AG20443 (cell line): Measurements from ENCODE around the gene DFFB.
A peak's percentile ranks its signal among the peaks of the same experiment; 100 is the strongest.
"Not testable (repeated sequence)": the region's sequence is repeated elsewhere in the genome, so short reads cannot be mapped to it uniquely, and the experiment has no call there.

ENCODE experiments used
- DNase-seq: peaks from one replicate; pipeline ENCODE4 v3.0.0; 2012; ENCODE audit warnings: low spot score, mixed read lengths

Gene DFFB

DNA sequence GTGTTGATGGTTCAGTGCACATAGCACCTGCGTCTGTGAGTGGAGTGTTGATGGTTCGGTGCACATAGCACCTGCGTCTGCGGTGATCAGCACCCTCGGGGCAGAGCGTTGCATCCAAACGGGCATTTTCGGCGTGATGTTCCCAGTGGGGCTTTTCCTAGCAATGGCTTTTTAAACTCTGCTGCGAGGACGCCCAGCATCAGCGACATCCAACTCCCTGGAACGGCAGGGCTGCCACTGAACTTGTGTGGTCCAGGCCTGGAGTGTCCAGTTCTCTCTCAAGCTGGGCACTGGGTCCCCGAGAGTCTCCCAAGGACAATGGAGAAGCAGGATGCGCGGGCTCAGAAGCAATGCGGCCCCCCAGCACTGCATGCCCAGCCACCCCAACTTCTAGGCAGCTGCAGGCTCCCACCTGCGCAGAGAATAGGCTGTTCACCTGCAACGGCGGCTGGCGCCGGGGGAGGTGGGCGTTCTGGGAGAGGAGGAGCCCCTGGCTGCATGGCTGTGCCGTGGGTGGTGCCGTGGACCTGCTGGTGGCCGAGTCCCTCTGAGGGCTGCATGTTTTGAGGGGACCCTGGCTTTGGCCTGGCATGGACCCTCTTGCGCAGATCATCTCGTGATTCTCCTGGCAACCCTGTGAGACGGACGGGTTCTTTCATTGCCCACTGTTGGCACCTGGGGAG is 52.9 kb downstream of the DFFB start:
- DNase-seq, result no peak

GRCh38 chr1:3910857-3911845 is 53.9 kb downstream of the DFFB start:
- peak; percentile 74 for DNase-seq

- DNase-seq, result no peak
Observed at GRCh38 chr1:3911981-3912808, 54.9 kb downstream of the DFFB start.

- no peak for DNase-seq
Observed at GRCh38 chr1:3912809-3913685, 55.8 kb downstream of the DFFB start.

- DNase-seq, result no peak
Observed at GRCh38 chr1:3914331-3914851, 57.1 kb downstream of the DFFB start.

- DNase-seq, result no peak
Observed at GRCh38 chr1:3914911-3915310, 57.6 kb downstream of the DFFB start.

DNA sequence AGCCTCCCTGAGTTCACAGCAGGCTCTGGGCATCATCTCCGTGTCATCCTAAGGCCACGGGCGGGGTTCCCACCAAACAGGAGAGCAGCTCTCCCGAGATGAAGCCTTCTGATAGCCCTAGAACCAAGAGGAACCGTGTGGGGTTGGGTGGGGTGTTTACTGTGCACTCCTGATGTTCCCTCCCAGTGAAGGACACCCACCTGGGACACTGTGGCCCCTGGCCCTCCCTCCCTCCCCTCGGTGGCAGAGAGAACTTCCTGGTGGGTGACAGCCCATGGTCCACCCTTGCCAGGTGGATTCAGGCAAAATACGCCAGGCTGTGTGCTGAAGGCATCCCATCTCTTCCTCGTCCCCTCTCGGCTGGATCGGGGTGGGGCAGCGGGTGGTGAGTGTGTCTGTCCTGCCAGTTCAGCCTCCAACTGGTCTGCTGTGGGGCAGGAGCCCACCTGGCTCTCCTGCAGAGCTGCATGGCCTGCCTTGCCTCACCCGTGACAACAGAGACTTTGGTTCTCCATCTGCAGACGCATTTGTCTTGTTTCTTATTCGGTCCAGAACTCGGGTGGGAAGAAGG is 58.4 kb downstream of the DFFB start:
- DNase-seq, result no peak

GRCh38 chr1:3917761-3918160 is 60.5 kb downstream of the DFFB start:
- no peak for DNase-seq

DNA sequence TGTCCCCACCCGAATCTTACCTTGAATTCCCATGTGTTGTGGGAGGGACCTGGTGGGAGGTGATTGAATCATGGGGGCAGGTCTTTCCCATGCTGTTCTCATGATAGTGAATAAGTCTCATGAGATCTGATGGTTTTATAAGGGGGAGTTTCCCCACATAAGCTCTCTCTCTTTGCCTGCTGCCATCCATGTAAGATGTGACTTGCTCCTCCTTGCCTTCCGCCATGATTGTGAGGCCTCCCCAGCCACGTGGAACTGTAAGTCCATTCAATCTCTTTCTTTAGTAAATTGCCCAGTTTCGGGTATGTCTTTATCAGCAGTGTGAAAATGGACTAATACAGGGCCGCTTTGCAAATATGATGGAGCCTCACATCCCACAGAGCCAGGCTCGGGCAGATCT is 61.1 kb downstream of the DFFB start:
- DNase-seq, result not testable (repeated sequence)

- no peak for DNase-seq
Observed at GRCh38 chr1:3918966-3919611, 61.8 kb downstream of the DFFB start.

- no peak for DNase-seq
Observed at GRCh38 chr1:3919706-3920105, 62.4 kb downstream of the DFFB start.

GRCh38 chr1:3921765-3922164 is 64.5 kb downstream of the DFFB start:
- DNase-seq, result no peak

DNA sequence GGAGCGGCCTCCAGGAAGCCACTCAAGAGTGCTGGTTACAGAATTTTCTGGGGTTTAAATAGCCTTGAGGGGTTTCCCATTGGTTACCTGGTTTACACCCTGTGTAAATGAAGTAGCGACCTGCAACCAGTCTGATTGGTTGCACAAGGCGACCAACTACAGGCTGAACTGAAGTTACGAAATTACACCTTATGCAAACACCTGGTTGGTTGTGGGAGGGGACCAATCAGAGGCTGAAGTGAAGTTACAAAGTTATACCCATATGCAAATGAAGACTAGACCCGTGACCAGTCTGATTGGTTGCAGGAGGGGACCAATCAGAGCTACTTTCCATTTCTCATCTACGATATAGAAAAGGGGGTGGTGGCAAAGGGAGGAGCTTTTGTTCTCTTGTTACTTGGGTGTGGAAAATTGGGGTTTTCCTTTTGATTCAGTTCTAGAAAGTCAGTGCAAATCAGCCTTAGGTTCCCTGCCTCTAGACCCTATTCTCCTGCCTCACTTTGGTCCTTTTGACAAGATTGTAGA is 65.0 kb downstream of the DFFB start:
- no peak for DNase-seq

DNA sequence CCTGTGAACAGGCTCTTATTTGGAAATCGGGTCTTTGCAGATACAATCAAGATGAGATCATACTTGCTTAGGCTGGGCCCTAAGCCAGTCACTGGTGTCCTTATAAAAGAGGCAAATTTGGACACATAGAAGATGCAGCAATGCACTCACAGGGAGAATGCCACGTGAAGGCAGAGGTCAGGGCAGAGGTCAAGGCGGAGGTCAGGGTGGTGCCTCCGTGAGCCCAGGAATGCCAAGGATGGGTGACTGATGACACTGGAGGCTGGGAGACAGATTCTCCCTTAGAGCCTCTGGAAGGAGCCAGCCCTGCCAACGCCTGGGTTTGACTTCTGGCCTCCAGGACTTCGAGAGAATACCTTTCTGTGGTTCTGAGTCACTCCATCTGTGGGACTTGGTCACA is 65.6 kb downstream of the DFFB start:
- DNase-seq, result no peak

GRCh38 chr1:3923378-3924185 is 66.3 kb downstream of the DFFB start:
- DNase-seq, result no peak

GRCh38 chr1:3924186-3924824 is 67.0 kb downstream of the DFFB start:
- no peak for DNase-seq

GRCh38 chr1:3924825-3925220 is 67.5 kb downstream of the DFFB start:
- no peak for DNase-seq

DNA sequence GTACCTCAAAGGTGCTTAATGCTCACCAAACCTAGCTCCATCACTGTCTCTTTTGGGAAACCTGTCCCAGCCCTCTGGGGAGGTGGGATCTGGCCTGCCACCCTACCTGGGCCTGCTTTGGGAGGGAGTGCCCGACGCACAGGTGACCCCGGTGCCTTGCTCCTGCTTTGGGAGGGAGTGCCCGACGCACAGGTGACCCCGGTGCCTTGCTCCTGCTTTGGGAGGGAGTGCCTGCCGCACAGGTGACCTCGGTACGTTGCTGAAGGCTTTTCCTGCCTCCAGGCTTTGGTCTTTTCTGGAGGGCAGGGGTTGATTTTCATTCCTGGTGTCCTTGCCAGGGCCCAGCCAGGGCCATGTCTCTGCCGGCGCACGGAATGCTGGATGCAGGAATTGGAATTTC is 68.0 kb downstream of the DFFB start:
- no peak for DNase-seq

DNA sequence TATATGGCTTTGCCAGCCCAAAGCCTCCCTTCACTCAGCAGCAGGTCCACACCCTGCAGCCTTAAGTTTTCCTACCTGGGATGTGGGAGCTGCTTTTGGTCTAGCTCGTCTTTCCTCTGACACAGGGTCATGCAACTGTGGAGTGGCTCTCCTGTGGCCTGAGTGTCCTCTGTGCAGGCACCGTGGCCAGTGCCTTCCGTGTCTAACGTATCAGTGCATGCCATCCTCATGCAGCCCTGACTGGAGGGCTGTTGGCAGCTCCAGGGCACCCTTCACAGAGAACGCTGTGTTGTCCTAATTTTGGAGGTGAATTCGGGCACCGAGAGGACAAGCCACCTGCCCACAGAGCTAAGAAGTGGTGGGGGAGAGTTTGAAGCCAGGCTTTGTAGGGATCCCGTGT is 68.5 kb downstream of the DFFB start:
- DNase-seq, result no peak
